Measurements from ENCODE around the gene WDR81. TPM values are rescaled to one million over a fixed set of nuclear protein-coding genes. Genes with fewer than 3 reads are reported as not detected.

Gene WDR81
- total RNA-seq, 2 donors from 2014 or later: 13.4 to 17.9 TPM

DNA sequence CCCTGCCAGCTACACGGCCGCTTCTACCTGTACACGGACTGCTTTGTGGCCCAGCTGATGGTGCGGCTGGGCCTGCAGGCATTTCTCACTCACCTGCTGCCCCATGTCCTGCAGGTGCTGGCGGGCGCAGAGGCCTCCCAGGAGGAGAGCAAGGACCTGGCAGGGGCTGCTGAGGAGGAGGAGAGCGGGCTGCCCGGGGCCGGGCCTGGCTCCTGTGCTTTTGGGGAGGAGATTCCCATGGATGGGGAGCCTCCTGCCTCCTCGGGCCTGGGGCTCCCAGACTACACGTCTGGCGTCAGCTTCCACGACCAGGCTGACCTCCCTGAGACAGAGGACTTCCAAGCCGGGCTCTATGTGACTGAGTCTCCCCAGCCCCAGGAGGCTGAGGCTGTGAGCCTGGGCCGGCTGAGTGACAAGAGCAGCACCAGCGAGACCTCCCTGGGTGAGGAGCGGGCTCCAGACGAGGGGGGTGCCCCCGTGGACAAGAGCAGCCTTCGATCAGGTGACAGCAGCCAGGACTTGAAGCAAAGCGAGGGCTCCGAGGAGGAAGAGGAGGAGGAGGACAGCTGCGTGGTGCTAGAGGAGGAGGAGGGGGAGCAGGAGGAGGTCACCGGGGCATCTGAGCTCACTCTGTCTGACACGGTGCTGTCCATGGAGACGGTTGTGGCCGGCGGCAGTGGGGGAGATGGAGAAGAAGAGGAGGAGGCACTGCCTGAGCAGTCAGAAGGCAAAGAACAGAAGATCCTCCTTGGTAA is 3.5 kb downstream of the WDR81 start:
- H3K27me3 ChIP-seq (ENCODE audit: control insufficient read depth, insufficient read depth, low read length, poor library complexity, severe bottlenecking): no peaks in the 10 kb centered on the region
- no peaks in the 10 kb centered on the region for H3K4me1 ChIP-seq (ENCODE audit: control insufficient read depth, insufficient read depth, low read length)
- H3K9ac ChIP-seq (ENCODE audit: extremely low read depth, low read length, poor library complexity, severe bottlenecking): no peak overlapping the region
- no peak overlapping the region for H3K4me3 Mint-ChIP-seq
- H3K4me1 Mint-ChIP-seq: no peaks in the 10 kb centered on the region
- no peak overlapping the region for H3K27ac Mint-ChIP-seq
- H3K27ac ChIP-seq (ENCODE audit: low read depth, low read length): no peak overlapping the region
- no peaks in the 10 kb centered on the region for H3K9me3 Mint-ChIP-seq
- peak; percentile 45 for DNase-seq
- 93 to 97% methylated on average over 13 to 28 of the region's 28 CpGs for WGBS, 2 experiments (ENCODE audit: insufficient coverage in 1 of 2, insufficient read length in 1 of 2)
- H3K27me3 Mint-ChIP-seq (ENCODE audit: insufficient read depth): no peaks in the 10 kb centered on the region
- no peak for TF ChIP-seq CTCF (conservative IDR thresholded peaks at IDR 0.05)
- no peak overlapping the region for H3K4me3 ChIP-seq (ENCODE audit: low read length)
- peaks cover 15% of the 10 kb centered on the region for H3K36me3 Mint-ChIP-seq (ENCODE audit: low read depth)
- H3K9me3 ChIP-seq (ENCODE audit: control insufficient read depth, low read length): no peaks in the 10 kb centered on the region
- H3K36me3 ChIP-seq (ENCODE audit: control insufficient read depth, insufficient read depth, low read length): no peaks in the 10 kb centered on the region

- no peaks in the 10 kb centered on the region for H3K36me3 ChIP-seq (ENCODE audit: control insufficient read depth, insufficient read depth, low read length)
- Mint-ChIP-seq H3K9me3 (no peaks in the 10 kb centered on the region), H3K36me3 (ENCODE audit: low read depth) (peaks cover 17% of the 10 kb centered on the region), H3K27me3 (ENCODE audit: insufficient read depth) (no peaks in the 10 kb centered on the region), H3K4me1 (no peaks in the 10 kb centered on the region), H3K27ac (no peak overlapping the region), H3K4me3 (no peak overlapping the region)
- no peaks in the 10 kb centered on the region for H3K4me1 ChIP-seq (ENCODE audit: control insufficient read depth, insufficient read depth, low read length)
- no peaks in the 10 kb centered on the region for H3K9me3 ChIP-seq (ENCODE audit: control insufficient read depth, low read length)
- H3K4me3 ChIP-seq (ENCODE audit: low read length): no peak overlapping the region
- no peak overlapping the region for H3K9ac ChIP-seq (ENCODE audit: extremely low read depth, low read length, poor library complexity, severe bottlenecking)
- no peak overlapping the region for H3K27ac ChIP-seq (ENCODE audit: low read depth, low read length)
- WGBS, 2 experiments (ENCODE audit: insufficient coverage in 1 of 2, insufficient read length in 1 of 2): 87 to 94% methylated on average over 6 to 15 of the region's 15 CpGs
- H3K27me3 ChIP-seq (ENCODE audit: control insufficient read depth, insufficient read depth, low read length, poor library complexity, severe bottlenecking): no peaks in the 10 kb centered on the region
- no peak for TF ChIP-seq CTCF (conservative IDR thresholded peaks at IDR 0.05)
- no peak for DNase-seq
Observed at GRCh38 chr17:1729966-1730325, 5.4 kb downstream of the WDR81 start.

DNA sequence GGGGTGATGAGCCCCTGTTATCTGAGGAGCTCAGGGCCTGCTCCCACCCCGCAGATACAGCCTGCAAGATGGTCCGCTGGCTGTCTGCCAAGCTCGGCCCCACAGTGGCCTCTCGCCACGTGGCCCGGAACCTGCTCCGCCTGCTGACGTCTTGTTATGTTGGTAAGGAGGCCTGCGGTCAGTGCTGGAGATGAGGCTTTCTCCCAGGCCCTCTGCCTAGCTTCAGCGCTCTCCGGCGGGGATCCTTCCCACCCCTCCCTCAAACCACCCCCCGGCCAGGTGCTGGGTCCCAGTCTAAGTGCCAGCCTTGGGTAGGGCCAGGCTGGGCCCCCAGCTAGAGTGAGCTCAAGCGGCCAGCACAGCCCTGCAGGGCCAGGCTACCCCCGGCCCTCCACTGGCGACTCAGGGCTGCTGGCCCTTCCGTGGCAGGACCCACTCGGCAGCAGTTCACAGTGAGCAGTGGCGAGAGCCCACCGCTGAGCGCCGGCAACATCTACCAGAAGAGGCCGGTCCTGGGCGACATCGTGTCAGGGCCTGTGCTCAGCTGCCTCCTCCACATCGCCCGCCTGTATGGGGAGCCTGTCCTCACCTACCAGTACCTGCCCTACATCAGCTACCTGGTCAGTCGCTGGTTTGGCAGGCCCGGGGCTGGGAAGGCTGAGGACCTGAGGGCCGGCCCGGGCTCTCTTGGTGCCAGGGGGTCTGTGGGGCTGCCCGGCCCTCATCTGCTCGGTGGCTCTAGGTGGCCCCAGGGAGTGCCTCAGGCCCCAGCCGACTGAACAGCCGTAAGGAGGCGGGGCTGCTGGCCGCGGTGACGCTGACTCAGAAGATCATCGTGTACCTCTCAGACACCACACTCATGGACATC is 6.1 kb downstream of the WDR81 start:
- no peaks in the 10 kb centered on the region for H3K9me3 ChIP-seq (ENCODE audit: control insufficient read depth, low read length)
- H3K27me3 Mint-ChIP-seq (ENCODE audit: insufficient read depth): no peaks in the 10 kb centered on the region
- no peak overlapping the region for H3K4me3 Mint-ChIP-seq
- H3K4me1 ChIP-seq (ENCODE audit: control insufficient read depth, insufficient read depth, low read length): no peaks in the 10 kb centered on the region
- no peak overlapping the region for H3K27ac Mint-ChIP-seq
- no peaks in the 10 kb centered on the region for H3K4me1 Mint-ChIP-seq
- no peaks in the 10 kb centered on the region for H3K27me3 ChIP-seq (ENCODE audit: control insufficient read depth, insufficient read depth, low read length, poor library complexity, severe bottlenecking)
- no peaks in the 10 kb centered on the region for H3K36me3 ChIP-seq (ENCODE audit: control insufficient read depth, insufficient read depth, low read length)
- H3K9me3 Mint-ChIP-seq: no peaks in the 10 kb centered on the region
- H3K27ac ChIP-seq (ENCODE audit: low read depth, low read length): no peak overlapping the region
- TF ChIP-seq CTCF (conservative IDR thresholded peaks at IDR 0.05): no peak
- H3K36me3 Mint-ChIP-seq (ENCODE audit: low read depth): peaks cover 19% of the 10 kb centered on the region
- no peak for DNase-seq
- WGBS, 2 experiments (ENCODE audit: insufficient coverage in 1 of 2, insufficient read length in 1 of 2): 92 to 95% methylated on average over 25 to 40 of the region's 40 CpGs
- H3K9ac ChIP-seq (ENCODE audit: extremely low read depth, low read length, poor library complexity, severe bottlenecking): no peak overlapping the region
- no peak overlapping the region for H3K4me3 ChIP-seq (ENCODE audit: low read length)
